Cerebellar cortex (tissue), 1 donor: ENCODE data around the gene HDAC7.

Experiments
- DNase-seq: peaks from one replicate; pipeline ENCODE4 v3.0.0-alpha.2; 2015; ENCODE audit warnings: low spot score

HDAC7 gene

DNA sequence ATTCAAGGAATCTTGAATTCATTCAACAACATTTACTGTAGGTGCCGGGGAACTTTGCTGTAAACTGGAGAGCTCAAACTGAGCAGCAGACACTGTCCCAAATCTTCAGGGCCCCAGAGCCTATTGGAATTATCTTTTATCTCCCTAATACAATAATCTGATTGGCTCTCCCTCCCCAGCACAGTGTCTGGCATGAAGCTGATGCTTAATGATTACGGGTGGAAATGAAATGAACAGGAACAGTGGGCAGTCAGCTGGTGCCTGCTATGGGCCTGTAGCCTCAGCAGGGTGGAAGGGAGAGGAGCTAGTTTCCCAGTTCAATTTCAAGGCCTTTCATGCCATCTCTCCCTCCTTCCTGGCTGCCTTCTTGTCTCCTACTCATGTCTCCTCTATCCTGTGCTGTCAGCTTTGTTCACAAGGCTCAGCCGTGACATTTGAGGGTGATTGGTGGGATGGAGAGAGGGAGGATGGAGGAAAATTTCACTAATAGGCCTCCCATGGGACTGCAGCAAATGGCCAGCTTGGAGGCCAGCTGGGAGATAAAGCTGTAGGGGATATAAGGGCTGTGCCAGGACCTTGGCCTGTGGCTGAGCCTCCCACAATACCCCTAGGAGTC lies 56.7 kb downstream of the HDAC7 start:
- no peak for DNase-seq

DNA sequence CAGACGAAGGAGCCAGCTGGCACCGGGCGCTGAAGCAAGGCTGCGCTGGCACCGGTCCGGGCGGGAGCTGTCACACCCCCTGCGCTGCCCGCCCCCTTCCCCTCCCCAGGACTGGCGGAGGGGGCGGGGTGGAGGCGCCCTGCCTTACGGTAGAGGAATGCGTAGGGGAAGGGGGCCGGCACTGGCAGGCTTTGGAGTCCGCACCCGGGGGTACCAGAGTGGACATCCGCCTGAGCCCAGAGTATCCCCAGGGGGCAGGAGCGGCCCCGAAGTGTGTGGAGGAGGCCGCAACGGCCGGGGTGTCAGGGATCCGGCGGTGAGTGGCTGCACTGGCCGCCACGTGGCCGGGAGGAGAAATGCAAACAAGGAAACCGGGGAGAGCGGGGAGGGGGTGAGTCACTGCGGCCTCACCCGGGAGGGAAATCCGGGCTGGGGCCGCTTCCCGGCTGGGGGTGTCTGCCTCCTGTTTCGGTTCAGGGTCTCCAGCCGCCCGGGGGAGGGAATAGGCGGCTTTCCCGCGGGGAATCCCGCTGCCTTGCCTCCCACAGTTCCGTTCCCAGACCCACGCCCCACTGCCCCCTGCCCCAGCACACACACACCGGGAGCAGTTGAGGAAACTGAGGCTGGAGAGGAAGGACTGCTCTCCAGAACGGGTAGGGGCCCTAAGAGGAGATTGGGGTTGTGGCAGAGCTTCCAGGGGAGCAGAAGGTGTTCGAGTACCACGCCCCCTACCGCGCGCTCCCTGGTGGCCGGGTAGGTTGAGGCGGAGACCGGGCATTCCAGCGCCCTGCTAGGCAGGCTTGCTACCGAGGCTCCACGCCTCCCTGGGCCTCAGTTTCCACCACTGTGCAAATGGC lies 60.6 kb downstream of the HDAC7 start, which contains the start of gene RAPGEF3:
TSS of gene RAPGEF3 (minus strand) at position 47 of the 857 bp plus-strand sequence. CDS start 324 bp downstream, outside the sequence.
- peak; percentile 55 for DNase-seq

DNA sequence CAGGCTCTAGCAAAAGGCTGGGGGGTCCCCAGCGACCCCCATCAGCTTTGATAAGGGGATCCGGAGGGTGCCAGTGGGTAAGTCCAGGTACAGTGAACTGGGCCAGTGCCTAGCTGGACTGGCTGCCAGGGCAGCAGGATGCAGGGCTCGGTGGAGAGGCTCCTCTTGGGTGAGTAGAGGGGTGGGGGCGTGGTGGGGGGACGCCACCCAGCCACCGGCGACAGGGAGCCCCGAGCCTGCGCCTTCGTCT lies 61.2 kb downstream of the HDAC7 start:
- DNase-seq, result no peak

DNA sequence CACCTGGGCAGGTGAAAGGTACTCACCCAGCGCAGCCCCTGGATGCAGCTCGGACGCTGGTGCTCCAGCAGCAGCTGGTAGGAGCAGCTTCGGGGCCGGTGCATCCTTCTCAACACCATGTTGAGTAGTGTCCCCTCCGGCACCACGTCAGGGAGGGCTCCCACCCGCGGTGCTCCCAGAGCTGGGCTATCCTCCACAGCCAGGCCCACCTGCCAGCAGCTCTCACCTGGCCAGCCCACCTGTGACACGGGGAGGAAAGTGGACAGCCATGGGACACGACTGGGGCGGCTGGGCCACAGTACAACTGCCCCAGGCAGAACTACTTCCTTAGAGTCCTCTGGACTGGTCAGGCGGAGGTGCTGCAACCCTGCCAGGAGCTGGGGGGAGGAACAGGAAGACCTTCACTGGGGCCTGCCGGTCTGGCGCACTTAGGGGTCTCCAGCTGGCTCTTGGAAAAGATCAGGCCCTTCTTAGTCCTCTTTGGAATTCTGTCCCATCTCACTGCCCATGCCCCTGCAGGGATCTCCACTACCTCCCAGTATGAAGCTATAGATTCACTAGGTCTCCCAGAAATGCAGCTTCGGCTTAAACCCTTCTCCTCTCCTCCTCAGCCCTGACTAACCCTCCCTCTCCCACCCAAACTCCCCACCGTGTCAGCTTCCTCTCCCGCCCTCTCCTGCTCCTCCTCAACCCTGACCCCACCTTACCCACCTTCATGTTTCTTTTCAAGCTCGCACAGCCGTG lies 61.7 kb downstream of the HDAC7 start:
- no peak for DNase-seq

DNA sequence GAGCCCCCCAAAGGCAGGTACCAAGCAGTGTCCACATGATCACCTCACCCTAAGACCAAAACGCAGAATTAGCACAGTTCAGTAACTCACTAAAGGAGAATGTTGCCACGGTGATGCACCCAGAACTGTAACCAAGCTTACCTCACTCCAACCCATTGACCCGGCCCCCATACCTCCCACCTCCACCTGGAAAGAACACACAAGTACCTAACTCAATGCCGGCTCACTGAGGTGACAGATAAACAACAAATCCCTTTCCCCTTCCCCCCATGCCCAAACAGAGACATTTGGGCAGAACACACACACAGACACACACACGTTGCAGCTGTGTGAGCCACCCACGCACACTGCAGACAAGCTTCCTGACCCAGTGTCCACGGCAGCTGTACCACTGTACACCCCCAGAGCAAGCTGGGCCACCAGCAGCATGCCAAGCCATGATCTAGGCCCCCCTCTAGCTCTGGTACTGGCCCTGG lies 62.3 kb downstream of the HDAC7 start:
- no peak for DNase-seq

DNA sequence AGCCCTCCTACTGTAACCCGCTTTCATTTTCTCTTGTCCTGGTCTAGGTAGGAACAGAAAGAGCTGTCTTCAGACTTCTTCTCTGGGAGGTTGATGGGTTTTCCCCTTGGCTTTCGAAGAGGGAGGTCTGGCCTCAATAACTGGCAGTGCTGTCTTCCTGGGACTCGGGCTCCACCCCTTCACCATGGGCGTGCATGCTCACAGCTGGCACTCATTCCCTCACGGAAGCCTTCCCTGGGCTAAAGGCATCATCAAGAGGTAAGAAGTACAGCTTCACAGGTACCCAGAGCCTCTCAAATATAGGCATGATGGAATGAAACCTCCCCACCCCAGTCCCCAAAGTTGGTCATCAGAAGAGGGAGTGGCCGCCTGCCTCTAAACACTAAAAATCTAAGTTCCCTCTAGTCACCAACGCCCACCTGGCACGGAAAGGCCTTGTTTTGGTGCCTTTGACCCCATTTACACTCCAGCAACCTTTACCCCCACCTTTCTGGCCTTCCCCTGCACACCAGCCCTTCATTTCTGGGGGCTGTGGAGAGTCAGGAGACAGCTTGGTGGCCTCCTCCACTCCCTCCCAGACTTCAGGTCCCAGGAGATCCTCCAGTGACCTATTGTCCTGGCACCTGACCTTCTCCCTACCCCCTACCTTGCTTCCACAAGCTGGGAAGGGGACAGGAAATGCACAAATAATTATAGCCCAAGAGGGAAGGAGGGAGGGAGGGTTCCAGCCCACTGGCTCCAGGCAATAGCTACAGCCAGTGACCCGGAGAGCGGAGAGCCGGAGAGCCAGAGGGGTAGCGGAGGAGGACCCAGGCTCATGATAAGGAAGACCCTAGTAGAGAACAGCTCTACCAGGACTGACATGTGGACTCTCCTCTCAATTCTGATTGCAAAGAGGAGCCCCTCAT lies 63.8 kb downstream of the HDAC7 start:
- no peak for DNase-seq

DNA sequence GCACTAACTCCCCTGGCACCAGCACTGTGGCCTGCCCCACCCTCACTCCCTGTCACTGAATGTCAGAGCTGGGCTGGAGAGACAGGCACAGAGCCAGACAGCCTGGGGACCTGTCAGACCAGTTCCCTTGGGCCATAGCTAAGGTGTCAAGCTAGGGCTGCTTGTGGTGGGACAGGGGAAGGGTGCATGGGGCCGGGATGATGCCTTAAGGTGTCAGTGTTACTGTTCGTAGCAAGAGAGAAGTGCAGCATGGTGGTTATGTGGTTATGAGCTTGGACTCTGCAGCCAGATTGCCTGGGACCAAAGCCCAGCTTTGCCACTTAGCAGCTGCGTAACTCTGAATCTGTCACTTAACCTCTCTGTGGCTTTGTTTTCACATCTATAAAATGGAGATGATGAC lies 64.8 kb downstream of the HDAC7 start:
- no peak for DNase-seq

DNA sequence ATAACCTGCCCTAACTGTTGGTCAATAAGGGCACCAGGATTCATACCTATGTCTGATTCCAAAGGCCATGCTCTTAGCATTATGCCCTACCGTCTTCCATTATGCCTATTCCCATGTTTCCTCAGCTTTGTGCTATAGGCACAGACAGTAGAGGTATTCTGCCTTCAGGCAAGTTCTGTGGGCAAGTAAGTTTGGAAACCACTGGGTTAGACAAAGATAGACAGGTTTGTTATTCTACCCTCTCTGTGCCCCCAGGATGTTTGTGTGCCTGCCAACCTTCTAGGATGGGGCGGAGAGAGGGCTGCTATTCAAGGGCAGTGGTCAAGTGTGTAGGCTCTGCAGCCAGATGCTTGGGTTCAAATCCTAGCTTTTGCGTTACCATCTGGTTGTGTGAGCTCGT lies 65.6 kb downstream of the HDAC7 start:
- no peak for DNase-seq

DNA sequence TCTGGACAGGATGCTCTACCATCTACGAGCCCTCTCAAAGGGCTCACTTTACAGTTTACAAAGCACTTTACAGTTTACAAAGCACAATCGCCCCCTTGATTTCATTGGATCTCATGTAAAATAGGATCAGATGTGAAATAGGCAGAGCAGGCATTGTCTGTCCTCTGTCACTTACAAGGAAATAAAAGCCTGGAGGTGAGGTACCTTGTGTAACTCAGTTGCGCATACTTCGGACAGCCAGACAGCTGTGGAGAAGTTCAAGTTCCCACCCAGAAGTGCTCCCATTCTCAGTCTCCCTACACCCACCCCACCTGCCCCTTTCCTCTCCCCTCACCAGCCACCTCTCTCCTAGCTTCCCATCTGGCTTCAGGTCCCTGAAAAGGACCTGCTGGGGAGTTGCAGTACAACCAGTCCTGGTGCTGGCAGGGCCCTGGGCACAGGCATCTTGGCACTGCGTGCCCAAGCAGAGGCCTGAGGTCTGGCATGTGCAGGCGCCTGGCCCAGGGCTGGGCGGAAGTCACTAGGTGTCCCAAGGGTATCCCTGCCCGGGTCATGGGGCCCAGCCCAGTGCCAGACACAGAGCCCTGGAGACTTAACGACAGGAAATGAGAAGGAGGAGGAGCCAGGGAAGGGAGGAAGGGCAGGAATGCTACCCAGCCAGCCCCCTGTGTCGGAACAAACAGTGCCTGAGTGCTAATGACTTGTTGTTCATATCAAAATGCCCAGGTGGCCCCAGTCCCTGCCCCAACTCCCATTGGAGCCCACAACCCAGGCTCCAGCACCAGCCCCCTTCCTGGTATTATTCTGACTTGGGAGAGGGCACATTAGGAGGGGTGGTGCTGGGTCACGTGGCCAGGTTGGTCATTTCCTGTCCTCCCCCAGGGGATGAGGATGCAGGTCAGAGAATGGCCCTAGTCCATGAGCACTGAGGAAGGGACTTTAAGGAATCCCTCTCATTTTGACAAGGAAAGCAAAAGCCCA lies 66.4 kb downstream of the HDAC7 start:
- DNase-seq, result no peak

DNA sequence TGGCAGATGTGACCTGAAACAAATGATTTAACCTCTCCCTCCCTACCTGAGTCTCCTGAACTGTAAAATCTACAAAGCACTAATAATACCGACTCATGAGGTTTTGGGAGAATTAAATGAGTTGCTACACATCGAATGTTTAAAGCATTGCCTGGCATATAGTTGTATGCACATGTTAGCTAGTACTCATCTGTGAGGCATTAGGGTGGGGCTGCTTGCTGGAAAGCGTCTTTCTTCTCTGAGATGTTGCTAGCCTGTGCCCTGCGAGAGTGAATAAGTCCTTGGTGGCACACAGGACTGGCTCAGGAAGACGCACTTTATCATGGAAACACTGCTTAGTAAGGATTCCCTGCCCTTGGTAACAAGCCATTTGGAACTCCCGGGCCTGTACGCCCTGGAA lies 67.2 kb downstream of the HDAC7 start:
- no peak for DNase-seq

DNA sequence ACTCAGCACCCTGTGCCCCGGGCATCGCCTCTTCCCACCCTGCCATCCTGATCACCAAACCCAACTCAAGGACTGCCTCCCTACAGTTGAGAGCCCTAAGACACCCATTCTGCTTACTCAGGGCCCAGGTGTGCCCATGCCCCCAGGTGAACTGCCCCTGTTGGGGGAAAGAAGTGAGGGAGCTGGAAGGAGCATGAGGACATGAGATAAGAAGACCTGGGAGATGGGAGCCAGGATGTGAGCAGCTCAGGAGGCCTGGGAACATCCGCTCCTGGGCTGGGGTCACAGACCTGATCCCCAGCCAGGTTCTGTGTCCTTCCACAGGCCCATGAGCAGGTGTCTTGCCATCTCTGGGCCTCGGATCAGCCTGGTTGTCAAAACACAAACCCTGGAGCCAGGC lies 67.6 kb downstream of the HDAC7 start:
- no peak for DNase-seq

DNA sequence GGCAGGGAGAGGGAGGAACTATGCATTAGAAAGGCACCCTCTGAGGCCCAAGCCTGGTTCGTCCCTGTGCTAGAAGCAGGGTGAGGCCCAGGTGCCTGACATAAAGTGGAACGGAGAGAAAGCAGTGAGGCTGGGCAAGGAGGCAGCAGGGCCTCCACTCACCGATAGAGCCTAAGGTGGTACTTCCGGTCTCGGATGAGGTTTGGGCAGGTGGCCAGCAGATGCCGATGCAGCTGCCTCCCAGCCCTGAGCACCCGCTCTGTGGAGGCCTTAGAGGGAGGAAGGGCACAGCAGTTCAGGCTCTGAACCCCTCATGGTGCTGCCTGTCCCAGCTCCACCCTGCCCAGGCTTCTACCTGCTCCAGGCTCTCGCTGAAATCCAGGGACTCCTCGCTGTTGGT lies 68.1 kb downstream of the HDAC7 start:
- no peak for DNase-seq

DNA sequence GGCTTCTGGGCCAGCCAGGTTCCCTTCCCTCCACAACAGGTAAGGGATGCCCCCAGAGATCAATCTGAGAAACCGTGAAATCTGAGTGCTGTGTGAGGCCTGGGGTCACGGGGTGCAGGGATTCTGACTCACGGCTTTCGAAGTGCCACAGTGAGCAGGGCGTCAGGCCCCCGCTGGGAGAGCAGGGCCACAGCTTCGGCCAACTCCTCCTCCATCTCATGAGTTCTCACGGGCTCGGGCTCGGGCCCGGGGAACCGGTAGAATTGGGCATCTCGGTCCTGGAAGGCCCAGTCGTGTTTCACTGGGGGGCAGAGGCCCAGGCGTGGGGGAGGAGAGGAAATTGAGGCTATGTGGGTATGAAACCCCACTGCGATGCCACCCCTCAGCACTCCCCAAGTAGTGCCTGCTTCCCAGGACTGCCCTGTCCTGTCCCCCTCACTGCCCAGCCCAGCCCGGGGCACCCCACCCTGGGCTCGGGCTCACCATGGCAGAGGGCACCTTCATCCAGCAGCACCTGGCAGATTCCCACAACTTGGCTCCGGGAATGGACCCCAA lies 68.7 kb downstream of the HDAC7 start:
- no peak for DNase-seq

DNA sequence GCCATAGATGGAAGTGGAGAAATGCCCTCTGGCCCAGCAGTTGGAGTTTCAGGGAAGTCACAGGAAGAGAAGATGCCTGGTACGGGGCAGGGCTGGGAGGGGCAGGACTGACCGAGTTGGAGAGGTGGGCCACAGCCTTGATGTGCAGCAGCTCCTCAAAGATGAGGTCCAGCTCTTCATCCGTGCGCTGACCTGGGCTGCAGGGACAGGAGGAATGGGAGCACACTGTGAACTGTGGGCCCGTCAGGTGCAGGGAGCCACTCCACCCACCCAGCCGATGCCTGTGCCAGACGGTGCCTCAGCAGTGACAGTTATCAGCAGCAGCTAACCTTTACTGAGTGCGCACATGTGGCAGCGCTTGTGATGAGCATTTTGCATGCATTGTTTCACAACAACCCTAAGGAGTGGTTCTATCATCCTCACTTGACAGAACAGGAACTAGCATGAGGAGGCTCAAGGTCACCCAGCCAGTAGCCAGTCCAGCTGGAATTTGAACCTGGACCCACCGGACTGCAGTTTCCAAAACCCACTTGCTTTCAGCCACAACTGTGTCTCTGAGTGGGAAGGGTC lies 69.4 kb downstream of the HDAC7 start:
- no peak for DNase-seq

DNA sequence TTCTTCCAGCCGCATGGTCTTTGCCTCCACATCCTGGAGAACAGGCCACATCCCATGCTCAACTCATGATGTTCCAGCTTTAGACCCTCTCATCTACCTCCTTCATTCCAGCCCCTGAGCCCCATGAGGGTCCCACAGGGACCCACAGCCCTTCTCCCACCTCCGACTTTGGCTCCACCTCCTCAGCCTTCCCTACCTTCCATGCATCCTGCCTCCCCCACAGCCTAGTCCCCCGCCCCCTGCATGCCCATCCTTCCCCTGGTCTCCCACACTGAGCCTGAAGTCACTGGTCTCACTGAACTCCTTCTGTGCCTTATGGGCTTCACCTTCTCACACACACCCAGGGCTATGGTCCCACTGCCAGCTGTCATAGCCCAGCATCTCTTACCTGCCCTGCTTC lies 70.8 kb downstream of the HDAC7 start:
- no peak for DNase-seq

DNA sequence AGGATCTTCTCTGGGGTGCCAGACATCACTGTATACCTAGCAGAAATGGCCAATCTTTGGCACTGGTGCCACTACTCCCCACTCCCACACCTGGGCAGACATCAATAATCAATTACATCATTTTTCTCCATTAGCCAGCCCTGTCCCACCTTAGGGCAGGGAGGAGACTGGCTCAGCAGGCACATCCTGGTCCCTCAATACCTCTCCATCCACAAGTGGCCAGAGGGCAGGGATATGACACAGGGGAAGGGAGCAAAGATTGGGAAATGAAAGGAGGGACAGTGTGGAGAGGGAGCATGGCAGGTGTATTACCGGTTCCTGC lies 71.2 kb downstream of the HDAC7 start:
- DNase-seq, result no peak

DNA sequence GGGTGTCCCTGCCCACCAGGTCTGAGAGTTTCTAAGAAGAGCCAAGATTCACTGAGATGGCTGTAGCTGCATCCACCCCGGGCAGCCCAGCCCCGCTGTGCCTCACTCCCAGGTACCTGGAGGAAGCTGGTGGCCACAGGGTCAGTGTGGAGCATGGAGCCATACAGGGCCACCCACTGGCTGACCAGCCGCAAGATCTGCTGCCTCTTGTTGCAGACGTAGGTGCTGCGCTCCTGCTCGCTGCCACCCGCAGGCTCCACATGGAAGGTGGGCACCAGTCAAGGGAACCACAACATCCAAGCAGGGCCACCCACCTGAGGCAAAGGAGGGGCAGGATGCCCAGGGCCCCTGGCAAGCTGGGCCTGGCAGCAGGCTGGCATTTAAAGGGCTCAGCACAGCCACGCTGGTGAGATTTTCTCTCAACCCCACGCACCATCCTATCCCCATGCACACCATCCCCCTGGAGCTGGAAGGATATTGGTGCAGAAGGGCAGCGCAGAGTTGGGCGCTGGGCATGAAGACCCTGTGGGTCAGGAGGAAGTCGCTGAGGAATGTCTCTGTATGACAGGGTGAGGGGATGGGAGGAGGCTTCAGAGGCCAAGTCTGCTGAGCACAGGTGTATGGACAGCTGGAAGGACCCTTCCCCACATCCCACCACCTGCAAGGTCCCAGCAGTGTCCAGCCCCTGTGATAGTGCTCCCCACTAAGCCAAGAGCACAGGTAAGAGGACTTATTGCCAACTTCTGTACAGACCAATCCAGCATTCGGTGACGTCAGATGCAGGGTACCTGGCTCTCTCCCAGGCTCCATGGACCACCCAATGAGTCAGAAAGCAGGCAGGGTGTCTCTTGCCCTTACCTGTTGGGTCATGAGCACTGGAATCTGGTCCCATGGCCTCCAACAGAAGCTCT lies 71.9 kb downstream of the HDAC7 start:
- DNase-seq, result no peak

DNA sequence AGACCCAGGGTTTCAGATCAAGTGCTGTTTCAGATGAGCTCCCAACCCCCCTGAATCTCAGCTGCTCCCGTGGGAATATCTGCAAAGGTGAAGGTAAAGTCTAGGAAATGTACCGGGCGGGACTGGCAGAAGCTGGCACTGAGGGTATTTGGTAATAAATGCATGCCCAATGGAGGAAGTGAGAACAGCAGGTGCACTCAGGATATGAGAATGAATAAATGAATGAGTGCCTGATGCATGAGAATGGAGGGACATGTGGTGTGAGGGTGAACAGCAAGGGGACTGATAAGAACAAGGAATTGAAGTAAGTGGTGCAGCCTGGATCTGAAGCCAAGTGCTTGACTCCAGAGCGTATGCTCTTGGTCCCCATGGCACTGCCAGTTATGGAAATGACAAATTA lies 72.6 kb downstream of the HDAC7 start:
- no peak for DNase-seq

DNA sequence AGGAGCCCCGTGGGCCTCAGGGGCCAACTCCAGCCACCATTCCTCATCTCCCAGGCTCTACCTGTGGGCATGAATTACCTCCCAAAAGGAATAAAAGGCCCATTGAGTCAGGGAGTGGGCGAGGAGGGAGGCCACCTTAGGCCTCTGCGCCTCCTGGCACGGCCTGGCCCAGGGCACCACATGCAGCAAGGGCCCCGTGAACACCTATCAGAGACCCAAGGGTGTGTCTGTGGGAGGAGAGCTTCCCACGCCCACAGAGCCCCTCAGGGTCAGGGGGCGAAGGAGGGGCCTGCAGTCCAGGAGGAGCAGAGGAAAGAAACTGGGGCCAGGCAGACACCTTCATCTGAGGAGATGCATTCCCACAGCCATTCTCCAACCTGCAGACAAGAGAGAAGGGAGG lies 73.2 kb downstream of the HDAC7 start:
- DNase-seq, result no peak
